Epithelial cell of proximal tubule (primary cell): Measurements from ENCODE around the gene MGAT5. TPM values are rescaled to one million over a fixed set of nuclear protein-coding genes. Genes with fewer than 3 reads are reported as not detected.

Experiments
- DNase-seq: peaks from one replicate; pipeline ENCODE4 v3.0.0-alpha.2; 2011; ENCODE audit warnings: low read depth
- H3K4me3 ChIP-seq: 2 replicates; pipeline ENCODE4 v1.5.1; 2011; ENCODE audit warnings: low read depth, mild to moderate bottlenecking, low read length
- CTCF ChIP-seq: conservative IDR thresholded peaks from 2 replicates; pipeline ENCODE4 v1.5.1; 2012; ENCODE audit warnings: low read depth, mild to moderate bottlenecking, low read length
- total RNA-seq: library from RNA; depleted of rRNA; stranded (reverse); fragments of >200 nt; gene quantifications from 2 replicates; pipeline ENCODE4 v1.2.3, GENCODE V29; 2015

MGAT5 gene
- total RNA-seq, 1 donor from 2014 or later: 34.0 TPM

DNA sequence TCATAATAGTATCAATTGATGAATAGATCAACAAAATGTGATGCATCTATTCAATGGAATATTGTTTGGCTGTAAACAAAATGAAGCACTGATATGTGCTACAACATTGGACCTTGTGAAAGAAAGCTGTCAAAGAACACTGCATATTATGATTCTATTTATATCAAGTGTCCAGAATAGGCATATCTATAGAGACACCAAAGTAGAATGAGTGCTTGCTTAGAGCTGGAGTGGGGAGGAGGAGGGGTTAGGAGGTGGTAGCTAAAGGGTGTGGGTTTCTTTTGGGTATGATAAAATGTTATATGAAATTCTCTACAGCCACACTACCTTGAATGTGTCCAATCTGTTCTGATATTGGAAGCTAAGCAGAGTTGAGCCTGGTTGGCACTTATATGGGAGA is 23.0 kb upstream of the MGAT5 start:
- TF ChIP-seq CTCF: no peak
- DNase-seq: no peak
- H3K4me3 ChIP-seq: no peak overlapping the region

- no peak overlapping the region for H3K4me3 ChIP-seq
- DNase-seq: no peak
- TF ChIP-seq CTCF: no peak
Measured at GRCh38 chr2:134231301-134231964, 22.4 kb upstream of the MGAT5 start.

GRCh38 chr2:134231965-134232340 is 21.9 kb upstream of the MGAT5 start:
- DNase-seq: peak; percentile 49
- H3K4me3 ChIP-seq: no peak overlapping the region
- TF ChIP-seq CTCF: no peak

DNA sequence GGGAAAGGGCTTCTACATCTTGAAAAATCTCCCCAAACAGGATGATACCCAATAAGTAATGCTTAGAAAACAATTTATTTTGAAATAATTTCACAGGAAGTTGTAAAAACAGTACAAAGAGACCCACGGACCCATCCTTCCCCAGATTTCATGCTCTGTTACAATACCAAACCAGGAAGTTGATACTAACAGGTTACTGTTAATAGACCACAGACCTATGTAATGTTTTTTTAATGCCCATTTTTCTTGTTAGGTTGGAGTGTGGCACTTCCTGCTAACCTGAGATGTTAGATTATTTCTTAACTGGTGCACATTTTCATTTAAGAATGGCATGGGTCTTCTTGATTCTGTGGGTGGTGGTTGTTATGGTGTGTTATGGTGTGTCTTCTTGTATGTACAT is 21.4 kb upstream of the MGAT5 start:
- H3K4me3 ChIP-seq: no peak overlapping the region
- no peak for DNase-seq
- TF ChIP-seq CTCF: no peak

DNA sequence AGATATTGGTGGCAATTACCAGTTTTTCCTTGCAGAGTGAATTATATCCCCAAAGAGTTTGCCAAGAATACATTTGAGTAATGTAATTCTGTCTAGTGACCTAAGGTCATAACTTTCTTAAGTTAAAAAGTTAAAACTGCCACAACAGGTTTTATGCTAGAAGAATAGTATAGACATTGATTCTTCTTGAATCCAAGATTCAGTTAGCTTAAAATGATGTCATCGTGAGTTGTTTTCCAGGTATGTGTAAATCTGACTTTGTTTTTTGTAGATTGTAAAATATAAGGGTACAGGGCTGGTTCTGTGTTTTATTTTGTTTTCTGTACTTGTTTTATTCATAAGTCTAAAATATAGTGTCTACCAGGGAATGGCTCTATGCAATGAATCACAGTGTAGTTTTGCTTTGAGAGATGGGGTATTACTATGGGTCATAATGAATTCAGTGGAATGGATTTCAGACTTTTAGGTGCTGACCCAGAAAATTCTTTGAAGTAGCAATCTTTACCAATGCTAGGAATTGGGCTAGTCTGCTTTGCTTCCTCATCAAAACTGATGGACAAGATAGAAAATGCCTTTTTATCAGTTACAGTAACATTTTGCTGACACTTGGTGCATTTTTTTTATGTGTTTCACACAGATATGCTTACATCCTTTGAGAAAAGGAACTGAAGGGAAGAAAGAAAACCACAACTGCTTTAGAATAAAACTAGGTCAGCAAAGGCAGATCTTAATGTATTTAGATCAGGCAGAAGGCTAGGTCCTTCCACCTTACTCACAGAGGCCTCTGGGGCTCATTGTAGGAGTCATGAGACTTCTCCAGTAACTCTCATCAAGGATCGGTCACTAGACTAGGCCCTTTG is 20.8 kb upstream of the MGAT5 start:
- DNase-seq: no peak
- no peak for TF ChIP-seq CTCF
- no peak overlapping the region for H3K4me3 ChIP-seq

DNA sequence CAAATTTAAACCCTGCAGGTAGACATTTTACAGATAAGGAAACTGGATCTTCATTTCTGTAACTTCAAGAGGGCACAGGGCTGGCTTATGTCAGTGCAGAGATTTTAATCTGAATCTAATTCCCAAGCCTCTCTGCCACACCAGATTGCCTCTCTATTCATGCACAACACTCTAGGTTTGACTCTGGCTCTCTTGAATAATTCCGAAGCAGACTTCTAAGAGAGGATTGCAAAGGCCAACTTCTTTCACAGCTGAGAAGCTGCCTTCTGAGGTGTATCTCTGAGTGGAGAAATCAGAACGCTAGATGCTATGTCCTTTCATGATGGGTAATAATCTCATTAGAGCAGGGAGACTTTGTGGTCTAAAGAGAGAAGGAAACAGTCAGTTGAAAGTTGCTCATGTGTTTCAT is 20.1 kb upstream of the MGAT5 start:
- TF ChIP-seq CTCF: no peak
- H3K4me3 ChIP-seq: no peak overlapping the region
- peak; percentile 51 for DNase-seq
